ENCODE measurements around the gene HNRNPF.
A peak's percentile ranks its signal among the peaks of the same experiment; 100 is the strongest.

Gene HNRNPF

GRCh38 chr10:43408331-43408709 is 666 bp downstream of the HNRNPF start:
- Histone ChIP-seq H3K4me1 (ENCODE audit: control insufficient read depth in 2 of 2, insufficient read depth in 2 of 2, low read length in 2 of 2) (peaks cover 25 to 31% of the 10 kb centered on the region in 2 donors), H3K4me3 (ENCODE audit: low read length in 2 of 2) (peak overlapping the region; percentile 74 to 88), H3K9me3 (ENCODE audit: control insufficient read depth in 2 of 2, low read length in 2 of 2) (no peaks in the 10 kb centered on the region), H3K9ac (ENCODE audit: low read depth in 1 of 2, low read length in 2 of 2) (peak overlapping the region; percentile 83 to 96), H3K27ac (ENCODE audit: low read depth in 2 of 2, low read length in 2 of 2) (peak overlapping the region; percentile 96 to 99), H3K27me3 (ENCODE audit: control insufficient read depth in 2 of 2, insufficient read depth in 2 of 2, low read length in 2 of 2) (no peaks in the 10 kb centered on the region), H3K36me3 (ENCODE audit: control insufficient read depth in 2 of 2, insufficient read depth in 2 of 2, low read length in 2 of 2) (no peaks in the 10 kb centered on the region)

DNA sequence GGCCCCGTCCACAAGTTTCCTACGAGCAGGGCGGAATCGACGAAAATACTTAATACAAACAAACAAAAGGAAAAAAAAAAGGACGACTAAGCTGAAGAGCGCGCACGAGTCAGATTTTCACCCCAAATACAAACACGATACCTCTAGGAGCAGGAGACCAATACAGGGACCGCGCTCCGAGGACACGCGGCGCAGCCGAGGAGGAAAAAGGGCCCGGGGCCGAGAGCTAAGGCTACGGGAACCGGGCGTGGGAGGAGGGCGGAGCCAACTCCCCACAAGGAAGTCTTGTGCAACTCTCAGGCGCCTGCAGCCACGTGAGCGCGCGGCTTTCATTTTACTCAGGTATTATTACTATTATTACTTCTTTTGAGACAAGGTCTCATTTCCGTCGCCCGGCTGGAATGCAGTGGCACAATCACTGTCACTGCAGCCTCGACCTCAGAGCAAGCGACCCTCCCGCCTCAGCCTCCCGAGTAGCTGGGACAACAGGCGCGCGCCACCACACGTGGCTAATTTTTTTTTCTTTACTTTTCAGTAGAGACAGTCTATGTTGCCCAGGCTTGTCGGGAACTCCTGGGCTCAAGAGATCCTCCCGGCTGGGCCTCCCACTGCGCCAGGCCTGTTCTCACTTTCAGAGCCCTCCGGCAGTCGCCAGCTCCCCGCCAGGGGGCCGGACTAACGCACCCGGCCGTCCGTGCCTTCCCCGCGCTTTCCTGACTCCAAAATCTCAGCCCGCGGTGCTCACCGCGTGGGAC is 1.2 kb downstream of the HNRNPF start:
- no peaks in the 10 kb centered on the region for H3K27me3 ChIP-seq (ENCODE audit: control insufficient read depth in 2 of 2, insufficient read depth in 2 of 2, low read length in 2 of 2)
- peak overlapping the region; percentile 74 to 88 for H3K4me3 ChIP-seq (ENCODE audit: low read length in 2 of 2)
- no peaks in the 10 kb centered on the region for H3K36me3 ChIP-seq (ENCODE audit: control insufficient read depth in 2 of 2, insufficient read depth in 2 of 2, low read length in 2 of 2)
- H3K9me3 ChIP-seq (ENCODE audit: control insufficient read depth in 2 of 2, low read length in 2 of 2): no peaks in the 10 kb centered on the region
- H3K27ac ChIP-seq (ENCODE audit: low read depth in 2 of 2, low read length in 2 of 2): peak overlapping the region; percentile 96 to 99
- H3K9ac ChIP-seq (ENCODE audit: low read depth in 1 of 2, low read length in 2 of 2): peak overlapping the region; percentile 83 to 96
- peaks cover 28 to 35% of the 10 kb centered on the region in 2 donors for H3K4me1 ChIP-seq (ENCODE audit: control insufficient read depth in 2 of 2, insufficient read depth in 2 of 2, low read length in 2 of 2)

DNA sequence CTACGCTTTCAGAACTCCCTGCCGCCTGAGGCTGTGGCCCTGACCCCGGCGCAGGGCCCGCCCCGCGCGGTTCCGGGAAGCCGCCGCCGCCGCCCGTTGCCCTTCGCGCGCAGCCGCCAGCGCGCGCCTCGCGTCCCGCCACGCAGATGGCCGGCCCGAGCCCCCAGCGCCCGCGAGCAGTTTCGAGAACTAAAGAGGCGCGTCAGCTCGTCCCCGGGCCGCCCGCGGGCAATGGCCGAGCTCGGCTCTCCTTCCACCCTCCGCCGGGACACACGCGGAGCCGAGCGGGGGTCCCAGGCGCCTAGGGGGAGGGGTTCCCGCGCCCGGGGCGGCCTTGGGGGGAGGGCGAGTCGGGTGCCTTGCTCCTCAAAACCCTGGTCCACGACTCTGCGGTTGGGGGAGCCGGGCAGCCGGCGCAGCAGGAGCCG is 1.8 kb downstream of the HNRNPF start:
- Histone ChIP-seq H3K27me3 (ENCODE audit: control insufficient read depth in 2 of 2, insufficient read depth in 2 of 2, low read length in 2 of 2) (no peaks in the 10 kb centered on the region), H3K9ac (ENCODE audit: low read depth in 1 of 2, low read length in 2 of 2) (peak overlapping the region; percentile 83 to 96), H3K4me1 (ENCODE audit: control insufficient read depth in 2 of 2, insufficient read depth in 2 of 2, low read length in 2 of 2) (peaks cover 28 to 41% of the 10 kb centered on the region in 2 donors), H3K36me3 (ENCODE audit: control insufficient read depth in 2 of 2, insufficient read depth in 2 of 2, low read length in 2 of 2) (no peaks in the 10 kb centered on the region), H3K4me3 (ENCODE audit: low read length in 2 of 2) (peak overlapping the region; percentile 74 to 88), H3K27ac (ENCODE audit: low read depth in 2 of 2, low read length in 2 of 2) (peak overlapping the region; percentile 96 to 99), H3K9me3 (ENCODE audit: control insufficient read depth in 2 of 2, low read length in 2 of 2) (no peaks in the 10 kb centered on the region)

DNA sequence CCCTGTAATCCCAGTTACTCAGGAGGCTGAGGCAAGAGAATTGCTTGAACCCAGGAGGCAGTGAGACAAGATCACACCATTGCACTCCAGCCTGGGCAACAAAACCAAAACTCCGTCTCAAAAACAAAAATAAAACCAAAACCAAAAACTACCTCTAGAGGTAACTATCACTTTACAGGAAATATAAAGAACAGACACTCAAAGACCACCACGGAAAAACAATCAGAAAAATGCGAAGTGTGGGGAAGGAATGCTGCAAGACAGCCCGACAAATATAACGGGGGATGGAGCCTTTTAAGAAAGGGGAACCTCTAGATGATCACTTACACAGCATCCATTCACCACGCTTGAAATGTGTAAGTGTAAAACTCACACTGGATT is 4.3 kb downstream of the HNRNPF start:
- no peak overlapping the region for H3K27ac ChIP-seq (ENCODE audit: low read depth in 2 of 2, low read length in 2 of 2)

GRCh38 chr10:43403911-43404703 is 4.9 kb downstream of the HNRNPF start:
- peaks cover 36 to 49% of the 10 kb centered on the region in 2 donors for H3K4me1 ChIP-seq (ENCODE audit: control insufficient read depth in 2 of 2, insufficient read depth in 2 of 2, low read length in 2 of 2)
- peaks cover 0 to 10% of the 10 kb centered on the region in 2 donors for H3K36me3 ChIP-seq (ENCODE audit: control insufficient read depth in 2 of 2, insufficient read depth in 2 of 2, low read length in 2 of 2)
- peak overlapping the region; percentile 3 to 32 for H3K27ac ChIP-seq (ENCODE audit: low read depth in 2 of 2, low read length in 2 of 2)
- peak overlapping the region in 1 of 2 donors; percentile 48 for H3K4me3 ChIP-seq (ENCODE audit: low read length in 2 of 2)
- no peaks in the 10 kb centered on the region for H3K27me3 ChIP-seq (ENCODE audit: control insufficient read depth in 2 of 2, insufficient read depth in 2 of 2, low read length in 2 of 2)
- H3K9ac ChIP-seq (ENCODE audit: low read depth in 1 of 2, low read length in 2 of 2): no peak overlapping the region
- no peaks in the 10 kb centered on the region for H3K9me3 ChIP-seq (ENCODE audit: control insufficient read depth in 2 of 2, low read length in 2 of 2)

More for the DNA sequence above, 4.3 kb downstream of the HNRNPF start:
- Histone ChIP-seq H3K36me3 (ENCODE audit: control insufficient read depth in 2 of 2, insufficient read depth in 2 of 2, low read length in 2 of 2) (peaks cover 0 to 4% of the 10 kb centered on the region in 2 donors), H3K9me3 (ENCODE audit: control insufficient read depth in 2 of 2, low read length in 2 of 2) (no peaks in the 10 kb centered on the region), H3K4me1 (ENCODE audit: control insufficient read depth in 2 of 2, insufficient read depth in 2 of 2, low read length in 2 of 2) (peaks cover 31 to 44% of the 10 kb centered on the region in 2 donors), H3K4me3 (ENCODE audit: low read length in 2 of 2) (peak overlapping the region in 1 of 2 donors; percentile 59), H3K27me3 (ENCODE audit: control insufficient read depth in 2 of 2, insufficient read depth in 2 of 2, low read length in 2 of 2) (no peaks in the 10 kb centered on the region), H3K9ac (ENCODE audit: low read depth in 1 of 2, low read length in 2 of 2) (no peak overlapping the region)

DNA sequence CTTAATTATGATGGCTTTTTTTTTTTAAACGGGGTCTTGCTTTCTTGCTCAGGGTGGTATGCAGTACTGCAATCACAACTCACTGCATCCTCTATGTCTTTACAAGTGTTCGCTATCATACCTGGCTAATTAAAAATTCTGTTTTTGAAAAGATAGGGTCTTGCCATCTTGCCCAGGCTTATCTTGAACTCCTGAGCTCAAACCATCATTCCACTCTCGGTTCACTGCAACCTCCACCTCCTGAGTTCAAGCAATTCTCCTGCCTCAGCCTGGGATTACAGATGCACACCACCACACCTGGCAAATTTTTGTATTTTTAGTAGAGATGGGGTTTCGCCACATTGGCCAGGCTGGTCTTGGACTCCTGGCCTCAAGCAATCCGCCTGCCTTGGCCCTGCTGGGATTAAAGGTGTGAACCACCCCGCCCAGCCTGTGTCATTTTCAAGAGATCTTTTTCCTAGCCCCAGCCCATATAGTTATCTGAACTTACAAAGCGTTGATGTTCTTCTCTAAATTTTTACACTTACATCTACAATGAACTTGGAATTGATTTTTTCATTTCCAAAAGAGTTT is 6.0 kb downstream of the HNRNPF start:
- Histone ChIP-seq H3K27me3 (ENCODE audit: control insufficient read depth in 2 of 2, insufficient read depth in 2 of 2, low read length in 2 of 2) (no peaks in the 10 kb centered on the region), H3K27ac (ENCODE audit: low read depth in 2 of 2, low read length in 2 of 2) (peak overlapping the region in 1 of 2 donors; percentile 1), H3K36me3 (ENCODE audit: control insufficient read depth in 2 of 2, insufficient read depth in 2 of 2, low read length in 2 of 2) (peaks cover 0 to 10% of the 10 kb centered on the region in 2 donors), H3K9me3 (ENCODE audit: control insufficient read depth in 2 of 2, low read length in 2 of 2) (no peaks in the 10 kb centered on the region), H3K9ac (ENCODE audit: low read depth in 1 of 2, low read length in 2 of 2) (no peak overlapping the region), H3K4me1 (ENCODE audit: control insufficient read depth in 2 of 2, insufficient read depth in 2 of 2, low read length in 2 of 2) (peaks cover 38 to 57% of the 10 kb centered on the region in 2 donors), H3K4me3 (ENCODE audit: low read length in 2 of 2) (no peak overlapping the region)

DNA sequence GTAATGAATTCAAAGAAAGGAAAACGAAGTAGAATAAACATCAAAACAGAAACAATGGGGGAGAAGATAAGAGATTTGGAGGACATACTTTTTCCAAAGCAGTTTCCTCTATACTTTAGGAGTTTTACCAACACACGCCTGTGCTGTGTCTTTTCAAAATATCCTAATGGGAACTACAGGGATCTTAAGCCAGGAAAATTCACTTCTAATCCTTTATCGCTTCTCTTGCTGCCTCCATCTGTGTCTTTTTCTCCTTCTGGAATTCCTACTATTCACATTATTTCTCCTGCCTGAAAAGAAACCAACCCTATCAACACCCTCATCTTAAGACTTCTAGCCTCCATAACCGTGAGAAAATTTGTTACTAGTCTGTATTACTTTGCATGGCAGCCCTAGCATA is 6.8 kb downstream of the HNRNPF start:
- no peak overlapping the region for H3K27ac ChIP-seq (ENCODE audit: low read depth in 2 of 2, low read length in 2 of 2)
- H3K9ac ChIP-seq (ENCODE audit: low read depth in 1 of 2, low read length in 2 of 2): no peak overlapping the region
- H3K4me3 ChIP-seq (ENCODE audit: low read length in 2 of 2): no peak overlapping the region
- no peaks in the 10 kb centered on the region for H3K27me3 ChIP-seq (ENCODE audit: control insufficient read depth in 2 of 2, insufficient read depth in 2 of 2, low read length in 2 of 2)
- peaks cover 45 to 63% of the 10 kb centered on the region in 2 donors for H3K4me1 ChIP-seq (ENCODE audit: control insufficient read depth in 2 of 2, insufficient read depth in 2 of 2, low read length in 2 of 2)
- peaks cover 0 to 10% of the 10 kb centered on the region in 2 donors for H3K36me3 ChIP-seq (ENCODE audit: control insufficient read depth in 2 of 2, insufficient read depth in 2 of 2, low read length in 2 of 2)
- no peaks in the 10 kb centered on the region for H3K9me3 ChIP-seq (ENCODE audit: control insufficient read depth in 2 of 2, low read length in 2 of 2)

DNA sequence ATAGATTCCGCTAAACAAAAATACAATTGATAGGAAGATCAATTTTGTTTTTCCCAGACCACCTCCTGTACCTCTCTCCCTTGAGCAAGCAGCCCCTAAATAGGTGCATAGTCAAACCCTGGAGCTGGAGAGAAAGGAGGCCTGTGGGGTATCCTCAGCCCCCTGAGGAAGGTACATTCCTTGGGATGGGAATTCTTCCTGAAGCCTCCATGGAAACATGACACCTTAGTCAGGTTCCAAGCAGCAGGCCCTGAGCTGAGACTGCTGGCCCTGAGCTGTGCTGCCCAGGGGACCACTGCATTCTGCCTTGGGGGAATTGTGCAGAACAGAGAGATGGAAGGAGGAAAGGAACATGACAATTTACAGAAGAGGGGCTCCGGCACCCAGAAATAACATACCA is 7.4 kb downstream of the HNRNPF start:
- no peak overlapping the region for H3K27ac ChIP-seq (ENCODE audit: low read depth in 2 of 2, low read length in 2 of 2)
- peaks cover 45 to 64% of the 10 kb centered on the region in 2 donors for H3K4me1 ChIP-seq (ENCODE audit: control insufficient read depth in 2 of 2, insufficient read depth in 2 of 2, low read length in 2 of 2)
- H3K9me3 ChIP-seq (ENCODE audit: control insufficient read depth in 2 of 2, low read length in 2 of 2): no peaks in the 10 kb centered on the region
- peaks cover 0 to 10% of the 10 kb centered on the region in 2 donors for H3K36me3 ChIP-seq (ENCODE audit: control insufficient read depth in 2 of 2, insufficient read depth in 2 of 2, low read length in 2 of 2)
- H3K4me3 ChIP-seq (ENCODE audit: low read length in 2 of 2): no peak overlapping the region
- H3K9ac ChIP-seq (ENCODE audit: low read depth in 1 of 2, low read length in 2 of 2): no peak overlapping the region
- H3K27me3 ChIP-seq (ENCODE audit: control insufficient read depth in 2 of 2, insufficient read depth in 2 of 2, low read length in 2 of 2): no peaks in the 10 kb centered on the region

DNA sequence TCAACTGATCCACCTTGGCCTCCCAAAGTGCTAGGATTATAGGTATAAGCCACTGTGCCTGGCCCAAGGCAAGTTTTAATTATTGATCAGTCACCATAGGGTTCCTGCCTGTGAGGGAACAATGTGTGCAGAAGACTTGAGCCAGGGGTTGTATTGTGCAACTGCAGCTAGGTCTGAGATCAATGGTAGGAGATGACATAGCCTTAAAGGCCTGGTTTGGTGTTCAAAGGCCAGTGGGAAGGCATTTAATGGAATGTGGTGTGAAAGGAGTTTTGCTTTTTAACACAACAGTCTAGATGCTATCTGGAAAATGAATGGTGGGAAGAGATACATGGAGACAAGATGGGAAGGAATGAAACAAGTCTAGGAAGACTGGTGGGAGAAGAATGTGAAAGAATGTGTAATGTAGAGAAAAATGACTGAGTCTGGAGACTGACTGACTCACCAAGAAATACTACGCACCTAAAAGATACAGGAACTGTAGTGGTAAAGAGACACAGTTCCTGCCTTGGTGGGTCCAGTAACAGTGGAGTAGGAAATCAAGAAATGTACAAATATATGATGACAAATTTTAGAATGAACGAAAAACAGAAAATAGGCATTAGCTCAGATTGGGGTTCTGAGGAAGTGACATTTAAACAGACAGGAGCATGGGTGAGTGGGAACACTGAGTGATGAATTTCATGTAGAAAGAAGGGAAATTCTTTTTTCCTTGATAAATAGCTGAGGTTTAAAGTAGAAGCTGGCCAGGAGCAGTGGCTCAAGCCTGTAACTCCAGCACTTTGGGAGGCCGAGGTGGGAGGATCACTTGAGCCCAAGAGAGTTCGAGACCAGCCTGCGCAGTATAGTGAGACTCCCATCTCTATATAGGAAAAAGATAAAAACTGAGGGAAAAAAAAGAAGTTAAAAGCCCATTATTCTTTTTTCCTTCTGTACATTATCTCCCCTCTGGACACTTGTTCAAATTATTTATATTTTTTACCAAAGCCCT is 9.4 kb downstream of the HNRNPF start:
- no peaks in the 10 kb centered on the region for H3K27me3 ChIP-seq (ENCODE audit: control insufficient read depth in 2 of 2, insufficient read depth in 2 of 2, low read length in 2 of 2)
- H3K27ac ChIP-seq (ENCODE audit: low read depth in 2 of 2, low read length in 2 of 2): no peak overlapping the region
- peaks cover 44 to 59% of the 10 kb centered on the region in 2 donors for H3K4me1 ChIP-seq (ENCODE audit: control insufficient read depth in 2 of 2, insufficient read depth in 2 of 2, low read length in 2 of 2)
- no peak overlapping the region for H3K9ac ChIP-seq (ENCODE audit: low read depth in 1 of 2, low read length in 2 of 2)
- no peak overlapping the region for H3K4me3 ChIP-seq (ENCODE audit: low read length in 2 of 2)
- H3K36me3 ChIP-seq (ENCODE audit: control insufficient read depth in 2 of 2, insufficient read depth in 2 of 2, low read length in 2 of 2): peaks cover 2 to 10% of the 10 kb centered on the region in 2 donors
- H3K9me3 ChIP-seq (ENCODE audit: control insufficient read depth in 2 of 2, low read length in 2 of 2): no peaks in the 10 kb centered on the region
